ENCODE data around the gene TPGS1.
A peak's percentile ranks its signal among the peaks of the same experiment; 100 is the strongest.

The TPGS1 gene

DNA sequence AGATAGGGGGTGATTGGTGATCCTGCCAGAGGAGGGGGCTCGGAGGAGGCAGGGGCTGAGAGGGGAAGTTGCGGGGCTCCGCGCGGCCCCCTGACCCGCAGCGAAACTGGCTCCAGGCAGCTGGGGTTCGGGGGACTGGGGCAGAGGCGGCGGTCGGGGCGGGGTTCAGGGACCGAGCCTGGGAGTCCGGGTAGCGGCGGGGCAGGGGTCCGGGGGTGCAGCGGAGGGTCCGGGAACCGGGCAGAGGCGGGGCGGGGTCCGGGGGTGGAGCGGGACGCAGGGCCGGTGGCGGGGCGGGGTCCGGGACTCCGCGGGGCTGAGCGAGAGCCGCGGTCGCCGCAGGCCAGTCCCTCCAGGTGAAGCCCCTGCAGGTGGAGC lies 9.8 kb upstream of the TPGS1 start:
- TF ChIP-seq, protein P1, sequence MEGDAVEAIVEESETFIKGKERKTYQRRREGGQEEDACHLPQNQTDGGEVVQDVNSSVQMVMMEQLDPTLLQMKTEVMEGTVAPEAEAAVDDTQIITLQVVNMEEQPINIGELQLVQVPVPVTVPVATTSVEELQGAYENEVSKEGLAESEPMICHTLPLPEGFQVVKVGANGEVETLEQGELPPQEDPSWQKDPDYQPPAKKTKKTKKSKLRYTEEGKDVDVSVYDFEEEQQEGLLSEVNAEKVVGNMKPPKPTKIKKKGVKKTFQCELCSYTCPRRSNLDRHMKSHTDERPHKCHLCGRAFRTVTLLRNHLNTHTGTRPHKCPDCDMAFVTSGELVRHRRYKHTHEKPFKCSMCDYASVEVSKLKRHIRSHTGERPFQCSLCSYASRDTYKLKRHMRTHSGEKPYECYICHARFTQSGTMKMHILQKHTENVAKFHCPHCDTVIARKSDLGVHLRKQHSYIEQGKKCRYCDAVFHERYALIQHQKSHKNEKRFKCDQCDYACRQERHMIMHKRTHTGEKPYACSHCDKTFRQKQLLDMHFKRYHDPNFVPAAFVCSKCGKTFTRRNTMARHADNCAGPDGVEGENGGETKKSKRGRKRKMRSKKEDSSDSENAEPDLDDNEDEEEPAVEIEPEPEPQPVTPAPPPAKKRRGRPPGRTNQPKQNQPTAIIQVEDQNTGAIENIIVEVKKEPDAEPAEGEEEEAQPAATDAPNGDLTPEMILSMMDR (IDR thresholded peaks at IDR 0.05), result no peak
- Histone ChIP-seq H3K4me3 (ENCODE audit: low read depth in 1 of 2, low read length in 1 of 2) (peak overlapping the region; percentile 30 to 53), H3K27me3 (peaks cover 71% of the 10 kb centered on the region)

DNA sequence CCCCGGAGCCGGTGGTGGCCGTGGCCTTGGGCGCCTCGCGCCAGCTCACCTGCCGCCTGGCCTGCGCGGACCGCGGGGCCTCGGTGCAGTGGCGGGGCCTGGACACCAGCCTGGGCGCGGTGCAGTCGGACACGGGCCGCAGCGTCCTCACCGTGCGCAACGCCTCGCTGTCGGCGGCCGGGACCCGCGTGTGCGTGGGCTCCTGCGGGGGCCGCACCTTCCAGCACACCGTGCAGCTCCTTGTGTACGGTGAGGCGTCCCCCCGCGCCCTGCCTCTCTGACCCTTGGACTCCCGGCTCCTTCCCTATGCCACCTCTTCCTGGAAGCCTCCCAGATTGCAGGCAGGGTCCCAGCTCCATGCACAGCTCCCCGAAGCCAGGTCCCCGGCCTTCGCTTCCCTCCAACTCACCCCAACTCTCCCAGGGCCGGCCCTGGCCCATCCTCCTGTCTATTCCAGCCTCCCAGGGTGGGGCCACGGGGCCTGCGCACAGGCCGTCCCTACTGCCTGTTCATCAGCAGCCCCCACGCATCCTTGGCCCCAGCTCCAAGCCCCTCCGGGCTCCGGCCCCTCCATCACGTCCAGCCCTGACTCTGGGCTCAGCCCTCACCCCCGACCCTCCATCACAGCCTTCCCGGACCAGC lies 9.3 kb upstream of the TPGS1 start:
- H3K4me3 ChIP-seq (ENCODE audit: low read depth in 1 of 2, low read length in 1 of 2), result peak overlapping the region; percentile 30 to 53
- H3K27ac ChIP-seq, result peak overlapping the region; percentile 10
- H3K9me3 ChIP-seq, result no peaks in the 10 kb centered on the region
- no peaks in the 10 kb centered on the region for H3K36me3 ChIP-seq
- H3K27me3 ChIP-seq, result peaks cover 71% of the 10 kb centered on the region
- TF ChIP-seq, protein P1 (IDR thresholded peaks at IDR 0.05), result no peak
- H3K4me1 ChIP-seq (ENCODE audit: control insufficient read depth in 1 of 2, insufficient read depth in 1 of 2, low read depth in 1 of 2, low read length in 1 of 2), result peaks cover 35 to 55% of the 10 kb centered on the region in 2 experiments

More for the DNA sequence above, 9.8 kb upstream of the TPGS1 start:
- Histone ChIP-seq H3K9me3 (no peaks in the 10 kb centered on the region), H3K27ac (no peak overlapping the region), H3K36me3 (no peaks in the 10 kb centered on the region), H3K4me1 (ENCODE audit: control insufficient read depth in 1 of 2, insufficient read depth in 1 of 2, low read depth in 1 of 2, low read length in 1 of 2) (peaks cover 30 to 50% of the 10 kb centered on the region in 2 experiments)

DNA sequence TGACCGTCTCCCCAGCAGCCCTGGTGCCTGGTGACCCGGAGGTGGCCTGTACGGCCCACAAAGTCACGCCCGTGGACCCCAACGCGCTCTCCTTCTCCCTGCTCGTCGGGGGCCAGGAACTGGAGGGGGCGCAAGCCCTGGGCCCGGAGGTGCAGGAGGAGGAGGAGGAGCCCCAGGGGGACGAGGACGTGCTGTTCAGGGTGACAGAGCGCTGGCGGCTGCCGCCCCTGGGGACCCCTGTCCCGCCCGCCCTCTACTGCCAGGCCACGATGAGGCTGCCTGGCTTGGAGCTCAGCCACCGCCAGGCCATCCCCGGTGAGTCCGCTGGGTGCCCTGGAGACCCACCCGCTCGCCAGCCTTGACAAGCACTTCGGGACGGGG lies 8.8 kb upstream of the TPGS1 start:
- no peak overlapping the region for H3K27ac ChIP-seq
- H3K9me3 ChIP-seq, result no peaks in the 10 kb centered on the region
- H3K27me3 ChIP-seq, result peaks cover 68% of the 10 kb centered on the region
- H3K4me1 ChIP-seq (ENCODE audit: control insufficient read depth in 1 of 2, insufficient read depth in 1 of 2, low read depth in 1 of 2, low read length in 1 of 2), result peaks cover 39 to 59% of the 10 kb centered on the region in 2 experiments
- TF ChIP-seq, protein P1 (IDR thresholded peaks at IDR 0.05), result no peak
- no peaks in the 10 kb centered on the region for H3K36me3 ChIP-seq
- H3K4me3 ChIP-seq (ENCODE audit: low read depth in 1 of 2, low read length in 1 of 2), result peak overlapping the region in 1 of 2 experiments; percentile 53

DNA sequence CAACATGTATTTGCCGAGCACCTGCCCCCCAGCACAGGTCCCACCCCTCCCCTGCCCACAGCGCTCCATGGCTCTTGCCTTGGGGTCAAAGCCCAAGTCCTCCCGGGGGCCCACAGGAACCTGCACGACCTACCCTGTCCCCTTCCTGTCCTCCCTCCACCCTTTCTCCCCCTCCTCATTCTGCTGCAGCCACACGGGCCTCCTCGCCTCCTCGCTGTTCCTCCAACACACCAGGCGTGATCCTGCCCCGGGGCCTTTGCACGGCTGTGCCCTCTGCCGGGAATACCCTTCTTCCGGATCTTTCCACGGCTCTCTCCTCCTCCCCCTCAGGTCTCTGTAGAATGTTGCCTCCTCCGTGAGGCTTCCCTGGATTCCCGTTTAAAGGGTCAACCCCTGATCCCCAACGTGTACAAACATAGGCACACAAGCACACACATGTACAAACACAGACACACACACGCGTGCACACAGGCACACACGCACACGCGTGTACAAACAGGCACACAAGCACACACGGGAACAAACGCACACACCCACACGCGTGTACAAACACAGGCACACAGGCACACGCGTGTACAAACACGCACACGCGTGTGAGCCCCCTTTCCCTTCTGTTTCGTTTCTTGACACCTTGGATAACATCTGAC lies 8.2 kb upstream of the TPGS1 start:
- H3K4me3 ChIP-seq (ENCODE audit: low read depth in 1 of 2, low read length in 1 of 2), result no peak overlapping the region
- no peak overlapping the region for H3K27ac ChIP-seq
- peaks cover 42 to 63% of the 10 kb centered on the region in 2 experiments for H3K4me1 ChIP-seq (ENCODE audit: control insufficient read depth in 1 of 2, insufficient read depth in 1 of 2, low read depth in 1 of 2, low read length in 1 of 2)
- TF ChIP-seq, protein P1 (IDR thresholded peaks at IDR 0.05), result no peak
- H3K9me3 ChIP-seq, result no peaks in the 10 kb centered on the region
- peaks cover 62% of the 10 kb centered on the region for H3K27me3 ChIP-seq
- H3K36me3 ChIP-seq, result no peaks in the 10 kb centered on the region

DNA sequence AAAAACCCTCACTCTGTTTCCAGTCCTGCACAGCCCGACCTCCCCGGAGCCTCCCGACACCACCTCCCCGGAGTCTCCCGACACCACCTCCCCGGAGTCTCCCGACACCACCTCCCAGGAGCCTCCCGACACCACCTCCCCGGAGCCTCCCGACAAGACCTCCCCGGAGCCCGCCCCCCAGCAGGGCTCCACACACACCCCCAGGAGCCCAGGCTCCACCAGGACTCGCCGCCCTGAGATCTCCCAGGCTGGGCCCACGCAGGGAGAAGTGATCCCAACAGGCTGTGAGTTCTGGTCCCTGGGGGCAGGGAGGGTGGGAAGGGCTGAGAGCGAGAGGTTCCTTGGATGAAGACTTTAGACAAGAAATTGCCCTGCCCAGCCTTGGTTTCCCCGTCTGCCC lies 5.7 kb upstream of the TPGS1 start:
- TF ChIP-seq, protein P1 (IDR thresholded peaks at IDR 0.05), result no peak
- H3K36me3 ChIP-seq, result no peaks in the 10 kb centered on the region
- peak overlapping the region; percentile 99 for H3K27ac ChIP-seq
- H3K4me1 ChIP-seq (ENCODE audit: control insufficient read depth in 1 of 2, insufficient read depth in 1 of 2, low read depth in 1 of 2, low read length in 1 of 2), result peaks cover 59 to 72% of the 10 kb centered on the region in 2 experiments
- H3K4me3 ChIP-seq (ENCODE audit: low read depth in 1 of 2, low read length in 1 of 2), result peak overlapping the region in 1 of 2 experiments; percentile 49
- peaks cover 38% of the 10 kb centered on the region for H3K27me3 ChIP-seq
- H3K9me3 ChIP-seq, result no peaks in the 10 kb centered on the region

Measured in neutrophil (primary cell).